GM12873 (cell line): ENCODE measurements around the gene CYP2A6.

Experiments
- CTCF ChIP-seq: IDR thresholded peaks from 2 replicates; pipeline ENCODE4 v1.5.1; 2012; ENCODE audit warnings: low read depth, mild to moderate bottlenecking, moderate library complexity, low read length, control low read depth; ENCODE audit not compliant: insufficient read depth; ENCODE audit errors: missing control alignments

Gene CYP2A6

DNA sequence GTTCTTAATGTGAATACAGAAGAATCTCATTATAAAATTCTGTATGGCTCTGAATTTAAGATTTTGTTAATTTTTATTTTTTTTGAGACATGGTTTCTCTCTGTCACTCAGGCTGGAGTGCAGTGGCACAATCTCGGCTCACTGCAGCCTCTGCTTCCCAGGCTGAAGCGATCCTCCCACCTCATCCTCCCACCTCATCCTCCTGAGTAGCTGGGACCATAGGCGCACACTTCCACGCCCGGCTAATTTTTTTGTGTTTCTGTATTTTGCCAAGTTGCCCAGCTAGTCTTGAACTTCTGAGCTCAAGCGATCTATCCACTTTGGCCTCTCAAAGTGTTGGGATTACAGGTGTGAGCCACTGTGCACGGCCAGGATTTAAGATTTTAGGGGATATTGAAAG lies 17.5 kb upstream of the CYP2A6 start:
- no peak for TF ChIP-seq CTCF

GRCh38 chr19:40862785-40863184 lies 12.5 kb upstream of the CYP2A6 start:
- no peak for TF ChIP-seq CTCF

DNA sequence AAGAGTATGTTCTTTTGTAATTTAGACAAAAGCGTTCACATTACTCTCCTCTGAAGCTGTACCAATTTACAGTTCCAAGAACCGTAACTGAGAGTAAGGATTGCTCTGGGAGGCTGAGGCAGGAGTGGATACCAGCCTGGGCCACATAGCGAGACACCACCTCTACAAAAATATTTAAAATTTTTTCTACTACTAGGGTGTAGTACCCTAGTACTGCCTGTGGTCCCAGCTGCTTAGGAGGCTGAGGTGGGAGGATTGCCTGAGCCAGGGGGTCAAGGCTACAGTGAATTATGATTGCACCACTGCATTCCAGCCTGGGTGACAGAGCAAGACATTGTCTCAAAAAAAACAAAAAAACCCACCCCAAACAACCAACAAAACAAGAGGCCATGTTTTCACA lies 12.1 kb upstream of the CYP2A6 start:
- no peak for TF ChIP-seq CTCF

- no peak for TF ChIP-seq CTCF
Observed at GRCh38 chr19:40858109-40858508, 7.9 kb upstream of the CYP2A6 start.

DNA sequence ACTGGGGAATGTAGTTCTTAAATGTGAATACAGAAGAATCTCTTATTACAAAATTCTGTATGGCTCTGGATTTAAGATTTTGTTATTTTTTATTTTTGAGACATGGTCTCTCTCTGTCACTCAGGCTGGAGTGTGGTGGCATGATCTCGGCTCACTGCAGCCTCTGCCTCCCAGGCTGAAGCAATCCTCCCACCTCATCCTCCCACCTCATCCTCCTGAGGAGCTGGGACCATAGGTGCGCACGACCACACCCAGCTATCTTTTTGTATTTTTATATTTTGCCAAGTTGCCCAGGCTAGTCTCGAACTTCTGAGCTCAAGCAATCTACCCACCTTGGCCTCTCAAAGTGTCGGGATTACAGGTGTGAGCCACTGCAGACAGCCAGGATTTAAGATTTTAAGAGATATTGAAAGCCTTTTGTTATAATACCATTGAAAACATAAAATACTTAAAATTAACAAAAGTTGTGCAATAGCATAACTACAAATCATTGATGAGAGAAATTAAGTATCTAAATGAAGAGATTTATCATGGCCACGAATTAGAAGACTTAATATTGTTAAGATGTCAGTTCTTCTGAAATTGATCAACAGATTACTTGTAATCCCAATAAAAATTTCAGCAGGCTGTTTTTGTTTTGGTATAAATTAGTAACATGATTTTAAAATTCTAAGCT lies 13.4 kb downstream of the CYP2A6 start:
- TF ChIP-seq CTCF: no peak

DNA sequence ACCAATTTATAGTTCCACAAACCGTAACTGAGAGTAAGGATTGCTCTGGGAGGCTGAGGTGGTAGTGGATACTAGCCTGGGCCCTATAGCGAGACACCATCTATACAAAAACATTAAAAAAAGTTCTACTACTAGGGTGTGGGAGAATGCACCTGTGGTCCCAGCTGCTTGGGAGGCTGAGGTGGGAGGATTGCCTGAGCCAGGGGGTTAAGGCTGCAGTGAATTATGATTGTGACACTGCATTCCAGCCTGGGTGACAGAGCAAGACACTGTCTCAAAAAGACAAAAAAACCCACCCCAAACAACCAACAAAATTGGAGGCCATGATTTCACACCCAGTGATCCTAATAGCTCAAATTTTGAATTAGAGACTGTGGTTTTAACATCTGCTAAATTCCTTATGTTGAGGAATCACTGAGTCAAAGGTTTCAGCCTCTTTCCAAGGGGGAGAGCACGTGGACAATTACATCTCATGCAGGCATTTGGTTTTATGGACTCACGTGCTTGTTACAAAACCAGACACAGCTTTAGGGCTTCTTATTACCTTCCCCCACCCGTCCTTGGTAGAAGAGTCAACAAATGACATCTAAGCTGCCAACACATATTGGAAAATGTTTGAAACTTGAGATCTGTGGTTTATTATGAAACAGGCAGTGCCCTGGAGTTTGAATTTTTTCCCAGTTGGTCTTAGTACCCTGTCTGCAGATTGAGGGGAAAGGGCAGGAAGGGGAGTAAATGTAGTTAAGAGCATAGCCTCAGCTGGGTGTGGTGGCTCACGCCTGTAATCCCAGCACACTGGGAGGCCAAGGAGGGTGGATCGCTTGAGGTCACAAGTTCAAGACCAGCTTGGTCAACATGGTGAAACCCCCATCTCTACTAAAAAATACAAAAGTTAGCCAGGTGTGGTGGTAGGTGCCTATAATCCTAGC lies 18.5 kb downstream of the CYP2A6 start:
- no peak for TF ChIP-seq CTCF

DNA sequence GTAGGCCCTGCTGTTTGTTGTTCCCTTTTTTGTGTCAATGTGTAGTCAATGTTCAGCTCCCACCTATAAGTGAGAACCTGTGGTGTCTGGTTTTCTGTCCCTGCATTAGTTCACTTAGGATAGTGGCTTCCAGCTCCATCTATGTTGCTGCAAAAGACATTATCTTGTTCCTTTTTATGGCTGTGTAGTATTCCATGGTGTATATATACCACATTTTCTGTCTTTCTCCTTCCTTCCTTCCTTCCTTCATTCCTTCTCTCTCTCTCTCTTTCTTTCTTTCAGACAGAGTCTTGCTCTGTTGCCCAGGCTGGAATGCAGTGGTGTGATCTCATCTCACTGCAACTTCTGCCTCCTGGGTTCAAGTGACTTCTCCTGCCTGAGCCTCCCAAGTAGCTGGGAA lies 21.0 kb downstream of the CYP2A6 start:
- TF ChIP-seq CTCF: no peak
